Fibroblast of skin of right quadriceps (primary cell): ENCODE results near the gene MEX3B.
"Not testable (repeated sequence)": the region's sequence is repeated elsewhere in the genome, so short reads cannot be mapped to it uniquely, and the experiment has no call there.

Source experiments
- DNase-seq: peaks from one replicate; pipeline ENCODE4 v3.0.0-alpha.2; 2013

The MEX3B gene

GRCh38 chr15:82047453-82048400 lies 1.9 kb upstream of the MEX3B start:
- peak; percentile 35 for DNase-seq

- peak; percentile 96 for DNase-seq
Observed at GRCh38 chr15:82046666-82047452, 1.0 kb upstream of the MEX3B start.

GRCh38 chr15:82045179-82045891 lies 483 bp downstream of the MEX3B start:
- peak; percentile 37 for DNase-seq

GRCh38 chr15:82044373-82045178 lies 1.2 kb downstream of the MEX3B start:
- peak; percentile 86 for DNase-seq

- DNase-seq = no peak
Observed at GRCh38 chr15:82043796-82044372, 1.9 kb downstream of the MEX3B start.

- DNase-seq = no peak
Observed at GRCh38 chr15:82043130-82043673, 2.6 kb downstream of the MEX3B start.

GRCh38 chr15:82040862-82041261 lies 5.0 kb downstream of the MEX3B start:
- DNase-seq = no peak

GRCh38 chr15:82040390-82040789 lies 5.4 kb downstream of the MEX3B start:
- no peak for DNase-seq

- no peak for DNase-seq
Observed at GRCh38 chr15:82039871-82040270, 5.9 kb downstream of the MEX3B start.

GRCh38 chr15:82036461-82036860 lies 9.4 kb downstream of the MEX3B start:
- DNase-seq = no peak

- no peak for DNase-seq
Observed at GRCh38 chr15:82031871-82032270, 13.9 kb downstream of the MEX3B start.

GRCh38 chr15:82030176-82030575 lies 15.6 kb downstream of the MEX3B start:
- DNase-seq = no peak

- not testable (repeated sequence) for DNase-seq
Observed at GRCh38 chr15:82028163-82028562, 17.7 kb downstream of the MEX3B start.

GRCh38 chr15:82021992-82022391 lies 23.8 kb downstream of the MEX3B start:
- DNase-seq = peak; percentile 18

- no peak for DNase-seq
Observed at GRCh38 chr15:82020625-82021394, 25.0 kb downstream of the MEX3B start.

GRCh38 chr15:82018201-82018600 lies 27.6 kb downstream of the MEX3B start:
- no peak for DNase-seq

- no peak for DNase-seq
Observed at GRCh38 chr15:82017656-82018055, 28.2 kb downstream of the MEX3B start.

- peak; percentile 5 for DNase-seq
Observed at GRCh38 chr15:82014989-82015388, 30.8 kb downstream of the MEX3B start.

GRCh38 chr15:82012908-82013307 lies 32.9 kb downstream of the MEX3B start:
- DNase-seq = no peak

GRCh38 chr15:82005239-82005638 lies 40.6 kb downstream of the MEX3B start:
- no peak for DNase-seq

- DNase-seq = no peak
Observed at GRCh38 chr15:82003916-82004315, 41.9 kb downstream of the MEX3B start.
